GM18873 (cell line): ENCODE data around the gene KNDC1.
"Not testable (repeated sequence)": the region's sequence is repeated elsewhere in the genome, so short reads cannot be mapped to it uniquely, and the experiment has no call there.

Source experiments
- ATAC-seq: cut with Tn5 transposase; IDR thresholded peaks from one replicate; pipeline ENCODE4 v1.9.1; 2021; ENCODE audit warnings: mild to moderate bottlenecking, moderate library complexity, moderate number of reproducible peaks; ENCODE audit not compliant: unreplicated experiment, low FRiP score

KNDC1 gene

GRCh38 chr10:133174689-133175263 lies 14.8 kb downstream of the KNDC1 start:
- no peak for ATAC-seq

GRCh38 chr10:133175624-133176023 lies 15.6 kb downstream of the KNDC1 start:
- not testable (repeated sequence) for ATAC-seq

- no peak for ATAC-seq
These were observed 16.5 kb downstream of the KNDC1 start for GRCh38 chr10:133176546-133176945.

GRCh38 chr10:133177380-133178157 lies 17.6 kb downstream of the KNDC1 start:
- no peak for ATAC-seq

- no peak for ATAC-seq
These were observed 18.5 kb downstream of the KNDC1 start for GRCh38 chr10:133178357-133179127.

GRCh38 chr10:133179128-133179520 lies 19.1 kb downstream of the KNDC1 start:
- no peak for ATAC-seq

- ATAC-seq: no peak
These were observed 19.6 kb downstream of the KNDC1 start for GRCh38 chr10:133179651-133180050.

- ATAC-seq: no peak
These were observed 20.4 kb downstream of the KNDC1 start for GRCh38 chr10:133180192-133180964.

GRCh38 chr10:133180965-133181639 lies 21.1 kb downstream of the KNDC1 start:
- ATAC-seq: no peak

GRCh38 chr10:133182190-133182589 lies 22.2 kb downstream of the KNDC1 start:
- no peak for ATAC-seq

- no peak for ATAC-seq
These were observed 23.0 kb downstream of the KNDC1 start for GRCh38 chr10:133182791-133183645.

GRCh38 chr10:133183646-133184378 lies 23.8 kb downstream of the KNDC1 start:
- no peak for ATAC-seq

GRCh38 chr10:133184591-133185244 lies 24.7 kb downstream of the KNDC1 start:
- no peak for ATAC-seq

- ATAC-seq: no peak
These were observed 25.4 kb downstream of the KNDC1 start for GRCh38 chr10:133185421-133185820.

- no peak for ATAC-seq
These were observed 25.9 kb downstream of the KNDC1 start for GRCh38 chr10:133185916-133186315.

- ATAC-seq: no peak
These were observed 26.5 kb downstream of the KNDC1 start for GRCh38 chr10:133186416-133187090.

- no peak for ATAC-seq
These were observed 27.3 kb downstream of the KNDC1 start for GRCh38 chr10:133187091-133187905.
